CD4-positive, alpha-beta T cell treated with Interleukin-12 subunit alpha and Interleukin-12 subunit beta, for 1 hour (primary cell): ENCODE data around the gene DOCK1.

Source experiments
- DNase-seq: peaks from one replicate; pipeline ENCODE4 v3.0.0-alpha.2; 2020

DOCK1 gene

DNA sequence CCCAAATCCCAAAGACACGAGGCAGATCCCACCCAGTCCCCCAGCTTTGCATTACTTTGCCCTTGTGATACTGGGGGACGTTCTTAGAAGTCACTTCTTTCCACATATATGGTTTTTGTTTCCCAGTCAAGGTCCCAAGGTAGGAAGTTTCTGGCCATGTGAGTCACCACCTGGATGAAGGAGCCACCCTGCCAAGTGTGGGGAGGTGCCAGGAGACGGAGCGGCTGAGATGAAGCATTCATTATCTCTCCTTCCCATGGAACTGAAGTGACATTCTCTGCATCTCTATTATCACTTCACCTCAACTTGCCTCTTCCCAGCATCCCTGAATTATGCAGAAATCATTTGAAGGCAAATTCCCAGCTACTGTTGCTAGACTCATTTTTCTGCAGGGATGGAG, 427.4 kb downstream of the DOCK1 start:
- no peak for DNase-seq

DNA sequence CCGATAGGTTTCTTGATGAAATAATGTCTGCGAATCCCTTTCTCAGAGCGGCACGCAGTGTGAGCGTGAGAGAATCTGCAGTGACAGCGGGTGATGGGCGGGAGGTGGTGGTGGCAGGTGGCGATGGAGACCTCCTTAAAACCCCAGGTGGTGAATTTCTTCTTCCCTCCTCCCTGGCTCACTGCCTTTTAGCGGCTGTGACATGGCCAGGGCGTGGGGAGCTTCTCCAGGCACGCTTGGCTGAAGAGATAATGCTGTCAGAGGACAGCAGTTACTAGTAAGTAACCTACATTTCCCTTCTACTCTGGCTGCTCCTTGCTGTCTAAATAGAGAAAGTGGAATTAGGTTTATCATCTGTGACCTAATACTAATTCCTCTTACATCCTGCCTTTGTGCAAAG, 432.6 kb downstream of the DOCK1 start:
- DNase-seq, result no peak

DNA sequence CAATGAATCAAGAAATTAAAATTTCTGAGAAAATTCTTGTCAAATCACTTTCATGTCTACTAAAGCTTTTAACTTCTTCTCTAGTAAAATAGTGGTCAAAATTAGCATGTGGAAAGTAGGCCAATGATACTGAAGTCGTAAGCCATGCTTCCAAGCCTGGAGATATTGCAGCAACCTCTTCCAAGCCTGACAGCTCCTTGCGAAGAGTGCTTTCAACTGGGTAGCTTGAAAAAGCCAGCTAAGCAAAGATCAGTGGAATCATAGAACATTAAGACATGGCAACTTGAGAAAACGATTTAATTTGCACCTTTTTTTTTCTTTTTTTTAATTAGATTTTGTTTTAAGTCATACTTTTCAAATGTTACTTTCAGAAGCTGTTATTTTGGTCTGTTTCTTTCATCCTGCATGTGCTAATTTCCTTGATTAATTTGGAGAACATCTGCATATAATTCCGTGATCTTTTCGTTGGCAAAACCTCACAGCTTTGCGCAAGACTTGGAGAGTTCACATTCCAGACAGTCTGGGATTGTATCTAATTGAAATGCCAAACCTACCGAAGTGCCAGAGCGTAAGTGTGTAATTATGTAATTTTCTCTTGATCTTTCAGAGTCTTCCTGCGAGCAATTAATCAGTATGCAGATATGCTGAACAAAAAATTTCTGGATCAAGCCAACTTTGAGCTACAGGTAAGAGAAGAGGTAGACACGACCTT, 433.3 kb downstream of the DOCK1 start:
- DNase-seq, result no peak

DNA sequence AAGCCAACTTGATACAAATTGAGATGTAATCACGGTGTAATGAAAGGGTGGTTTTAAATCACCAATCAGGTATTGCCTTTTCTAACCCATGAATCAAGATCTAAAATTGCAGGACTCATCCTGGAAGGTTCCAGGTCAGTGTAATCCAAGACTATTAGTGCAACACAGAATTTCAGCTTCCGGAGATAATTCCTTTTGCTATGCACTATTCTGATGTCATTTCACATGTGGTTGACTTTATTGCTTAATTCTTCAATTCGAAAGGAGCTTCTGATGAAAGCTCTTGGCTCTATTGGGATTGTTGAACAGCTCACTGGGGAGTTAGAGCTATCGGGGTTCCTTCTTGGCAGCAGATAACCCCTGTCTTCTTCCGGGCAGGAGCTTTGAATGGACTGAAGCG, 438.6 kb downstream of the DOCK1 start:
- DNase-seq, result no peak

DNA sequence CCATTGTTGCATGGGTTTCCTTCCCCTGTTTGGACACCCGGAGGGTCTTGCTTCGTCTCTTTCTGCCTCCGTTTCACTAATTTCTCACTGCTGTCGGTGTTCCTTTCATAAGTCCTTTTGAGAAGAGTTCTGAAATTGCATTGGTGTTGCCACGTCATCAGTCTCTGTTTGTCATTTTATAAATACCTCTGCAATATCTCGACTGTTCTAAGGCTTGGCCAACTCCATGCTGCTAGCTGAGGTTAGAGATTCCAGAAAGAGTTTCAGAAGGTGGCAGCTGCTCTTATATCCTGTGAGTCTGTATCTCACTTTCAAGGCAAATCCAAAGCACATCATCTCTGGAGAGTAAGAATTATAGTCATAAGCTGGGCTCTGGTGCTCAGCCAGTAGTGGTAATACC, 439.1 kb downstream of the DOCK1 start:
- DNase-seq, result no peak

DNA sequence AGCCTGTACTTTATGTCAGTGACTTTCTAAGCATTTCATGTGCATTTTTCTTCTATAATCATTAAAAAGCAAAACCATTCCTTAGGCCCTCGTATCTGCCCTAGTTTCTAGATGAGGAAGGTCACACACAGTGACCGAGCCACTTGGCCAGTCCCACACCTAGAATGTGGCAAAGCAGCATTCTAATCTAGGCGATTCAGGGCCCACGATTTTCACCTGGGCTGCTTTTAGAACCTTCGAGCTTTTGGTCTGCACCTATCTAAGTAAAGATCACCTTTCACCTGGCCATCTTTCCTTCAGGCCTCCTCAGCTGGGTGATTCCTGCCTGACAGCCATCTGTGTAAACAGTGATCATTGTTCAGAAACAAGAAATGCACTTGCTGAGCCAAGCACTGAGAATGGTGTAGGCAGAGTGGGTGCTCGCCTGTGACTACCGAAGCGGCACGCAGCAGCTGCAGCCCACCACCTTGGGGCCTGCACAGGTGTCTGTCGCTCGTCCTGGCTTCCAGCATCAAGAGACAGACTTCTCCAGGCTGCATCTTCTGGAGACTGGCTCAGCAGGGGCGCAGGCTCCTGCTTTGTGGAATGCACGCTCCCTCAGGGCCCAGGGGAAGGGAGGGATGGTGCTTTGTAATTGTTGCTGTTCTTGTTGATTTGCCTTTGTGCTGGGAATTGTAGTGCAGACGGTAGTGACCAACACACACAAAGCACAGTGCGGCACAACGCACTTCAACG, 440.2 kb downstream of the DOCK1 start:
- no peak for DNase-seq

DNA sequence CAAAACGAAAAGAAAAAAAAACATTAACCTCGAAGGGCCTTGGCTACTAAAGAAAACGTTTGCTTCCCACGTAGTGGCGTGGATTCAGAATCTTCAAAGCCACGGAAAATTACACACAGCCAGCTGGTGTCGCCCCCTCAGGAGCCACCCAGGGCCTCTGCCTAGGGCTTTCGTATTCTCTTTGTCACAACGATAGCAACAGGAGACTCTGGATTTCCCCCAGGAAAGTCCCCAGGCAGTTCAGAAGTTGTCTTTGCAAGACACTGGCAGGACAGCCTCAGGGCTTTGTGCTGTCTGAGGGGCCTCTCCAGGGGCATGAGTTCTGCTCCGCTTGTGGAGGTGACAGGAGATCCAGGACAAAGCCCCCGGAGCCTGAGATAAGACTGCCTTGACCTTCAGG, 441.4 kb downstream of the DOCK1 start:
- no peak for DNase-seq

DNA sequence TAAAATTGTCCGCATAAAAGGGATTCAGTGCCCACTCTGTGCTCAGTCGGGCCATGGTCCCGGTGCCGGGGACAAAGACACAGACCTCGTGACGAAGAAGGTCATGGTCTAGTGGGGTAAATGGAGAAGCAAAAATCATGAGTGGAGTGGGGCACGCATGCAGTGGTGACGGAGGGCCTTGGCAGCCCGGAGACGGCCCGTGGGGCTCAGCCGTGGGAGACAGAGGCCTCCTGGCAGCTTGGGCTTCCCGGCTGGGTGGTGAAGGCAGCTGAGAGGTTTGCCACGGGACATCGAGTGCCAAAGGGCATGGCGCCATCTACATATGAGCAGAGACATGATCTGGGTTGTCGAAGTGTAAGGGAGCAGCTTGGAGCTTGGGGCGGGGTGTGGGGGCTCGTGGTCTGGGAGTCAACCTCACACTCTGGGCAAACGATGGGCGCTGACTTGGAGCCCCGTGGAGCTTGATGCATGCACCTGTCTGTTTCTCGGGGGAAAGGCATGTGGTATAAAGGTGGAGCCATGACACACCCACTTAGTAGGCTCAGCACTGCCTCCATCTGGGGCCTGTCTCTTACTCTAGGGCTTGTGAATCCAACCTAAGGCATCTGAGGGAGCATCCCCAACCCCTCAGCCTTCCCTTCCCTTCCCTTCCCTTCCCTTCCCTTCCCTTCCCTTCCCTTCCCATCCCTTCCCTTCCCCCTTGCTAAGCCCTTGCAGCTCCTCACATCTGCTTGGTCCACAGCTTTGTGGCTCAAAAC, 442.2 kb downstream of the DOCK1 start:
- no peak for DNase-seq

DNA sequence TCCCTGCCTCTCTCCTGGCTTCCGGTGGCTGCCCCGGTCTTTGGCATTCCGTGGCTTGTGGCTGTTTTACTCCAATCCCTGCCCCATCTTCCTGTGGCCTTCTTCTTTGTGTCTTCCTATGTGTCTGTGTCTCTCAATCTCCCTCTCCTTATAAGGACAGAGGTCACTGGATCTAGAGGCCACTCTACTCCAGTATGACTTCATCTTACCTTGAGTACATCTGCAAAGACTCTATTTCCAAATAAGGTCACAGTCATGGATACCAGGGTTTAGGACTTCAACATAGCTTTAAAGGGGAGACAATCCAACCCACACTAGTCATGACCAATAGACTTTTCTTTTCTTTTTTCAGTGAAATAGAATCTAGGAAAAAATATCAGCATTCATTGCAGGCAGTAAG, 444.5 kb downstream of the DOCK1 start:
- DNase-seq, result no peak

DNA sequence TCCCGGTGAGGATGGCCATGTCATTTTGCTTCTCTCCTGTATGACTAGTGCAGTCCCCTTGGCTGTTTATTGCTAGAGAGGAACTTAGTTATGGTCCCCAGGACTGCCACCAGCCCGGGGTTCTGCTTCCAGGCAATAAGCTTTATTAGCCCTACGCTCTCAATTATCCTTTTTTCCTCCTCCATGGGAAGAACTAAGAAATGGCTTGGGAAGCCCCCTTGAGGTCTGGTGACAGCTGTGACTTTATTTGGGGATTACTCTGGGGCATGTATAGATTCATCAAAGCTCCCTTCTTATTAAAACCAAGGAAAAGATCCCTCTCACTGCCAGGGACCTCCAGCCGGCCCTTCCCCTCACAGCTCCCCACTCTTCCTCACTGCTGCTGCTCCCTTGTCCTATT, 446.3 kb downstream of the DOCK1 start:
- DNase-seq, result no peak

DNA sequence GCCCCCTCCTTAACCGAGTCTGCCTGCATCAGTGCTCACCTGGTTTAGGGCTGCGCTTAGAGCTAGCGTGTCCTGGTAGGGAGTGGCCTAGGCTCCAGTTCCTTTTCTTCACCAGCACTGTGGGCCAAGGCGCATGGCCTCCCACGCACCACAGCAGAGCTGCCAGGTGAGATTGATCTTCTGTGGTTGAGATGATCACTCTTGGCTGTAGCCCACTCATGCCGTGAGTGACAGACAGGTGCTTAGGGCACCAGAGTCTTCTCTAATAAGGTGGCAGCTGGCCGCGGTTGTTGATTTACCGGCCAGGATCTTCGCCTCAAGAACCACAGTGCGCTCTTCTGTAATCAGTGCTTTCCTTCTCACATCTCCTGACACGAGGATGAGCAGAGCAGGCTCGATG, 448.3 kb downstream of the DOCK1 start:
- no peak for DNase-seq

DNA sequence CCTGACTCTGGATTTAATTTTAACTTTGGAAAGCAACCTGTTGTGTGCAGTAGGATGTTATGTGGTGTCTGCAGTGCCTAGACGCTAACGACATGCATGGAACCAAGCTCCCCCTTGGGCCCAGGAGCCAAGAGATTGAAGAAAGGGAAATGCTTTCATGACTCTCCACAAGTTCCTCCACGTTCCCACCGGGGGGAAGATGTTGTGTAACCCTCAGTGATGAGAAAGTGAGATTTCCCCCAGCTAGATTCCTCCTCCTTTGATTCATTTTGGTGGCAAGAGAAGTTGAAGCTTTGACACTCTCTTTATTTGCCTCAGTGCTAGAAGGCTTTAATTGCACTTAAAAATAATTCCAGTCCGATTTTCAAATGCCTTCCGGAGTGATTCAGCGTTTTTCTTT, 449.0 kb downstream of the DOCK1 start:
- no peak for DNase-seq

DNA sequence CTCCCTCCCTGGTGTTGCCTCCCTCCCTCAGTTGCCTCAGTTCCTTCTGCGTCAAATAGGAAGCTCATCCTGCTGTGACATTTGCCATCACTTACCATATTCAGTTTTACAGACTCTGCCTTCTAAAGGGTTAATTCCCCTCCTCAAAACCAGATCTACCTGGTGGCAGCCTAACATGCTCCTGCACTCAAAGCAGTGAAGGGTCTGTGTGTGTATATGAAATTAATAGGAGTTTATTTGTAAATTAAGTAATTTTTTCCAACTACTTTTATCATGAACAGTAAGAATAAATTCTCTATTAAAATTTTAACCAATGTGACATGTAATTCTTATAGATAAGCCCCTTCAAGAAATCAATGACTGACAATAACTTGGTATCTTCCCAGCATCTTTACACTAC, 449.8 kb downstream of the DOCK1 start:
- DNase-seq, result no peak

DNA sequence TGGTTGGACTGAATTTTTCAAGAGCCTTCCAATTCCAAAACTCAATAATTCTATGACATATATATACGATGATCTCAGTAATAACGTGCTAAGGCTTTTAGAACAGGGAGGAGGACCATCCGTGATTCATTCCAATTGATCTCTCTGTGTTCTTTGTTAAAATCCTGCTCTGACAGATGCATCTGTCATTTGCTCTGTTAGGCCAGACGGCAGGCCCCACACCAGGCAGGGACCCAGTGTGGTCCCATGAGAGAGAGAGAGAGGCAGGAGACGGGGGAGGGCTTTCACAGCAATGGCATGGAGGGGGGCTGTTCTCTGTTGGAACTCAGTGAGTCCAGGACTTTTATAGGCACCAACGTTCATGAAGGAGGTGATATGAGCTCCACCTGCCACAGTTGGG, 451.1 kb downstream of the DOCK1 start:
- no peak for DNase-seq

DNA sequence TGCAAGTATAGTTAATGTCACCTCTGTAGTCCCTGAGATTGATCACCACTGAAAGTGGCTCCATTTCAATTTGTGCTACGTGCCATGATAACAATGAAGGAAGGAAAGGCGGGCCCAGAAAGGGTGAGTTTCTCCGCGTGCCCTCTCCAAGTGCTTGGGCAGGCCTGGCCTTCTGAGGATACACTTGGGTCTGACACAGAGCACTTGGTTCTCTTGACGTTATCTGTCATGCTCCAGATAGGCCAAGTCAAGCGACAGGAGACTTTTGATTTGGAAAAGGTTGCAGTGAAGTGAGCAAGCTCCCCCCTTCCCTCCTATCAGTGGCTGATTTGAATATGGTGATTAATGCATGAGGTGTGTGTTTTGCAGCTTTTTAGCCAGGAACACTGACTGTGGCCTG, 452.0 kb downstream of the DOCK1 start:
- no peak for DNase-seq

DNA sequence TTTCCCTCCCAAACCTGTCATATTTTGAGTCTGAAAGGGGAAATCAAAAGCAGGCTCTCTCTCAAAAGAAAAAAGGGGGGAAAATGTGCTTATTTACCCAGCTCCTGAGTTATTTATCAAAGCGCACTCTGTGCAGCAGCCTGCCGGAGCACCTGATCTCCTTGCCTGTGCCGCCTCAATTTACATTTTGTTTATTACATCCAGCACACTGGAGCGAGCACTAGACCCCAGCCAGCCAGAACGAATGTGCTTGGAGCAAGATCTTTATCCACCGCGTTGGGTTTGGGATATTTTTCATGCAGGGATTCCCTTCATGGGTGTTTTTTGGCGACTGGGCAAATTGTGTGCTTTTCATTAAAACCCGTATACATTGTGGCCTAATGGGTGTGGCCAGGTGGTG, 453.1 kb downstream of the DOCK1 start:
- DNase-seq, result no peak

DNA sequence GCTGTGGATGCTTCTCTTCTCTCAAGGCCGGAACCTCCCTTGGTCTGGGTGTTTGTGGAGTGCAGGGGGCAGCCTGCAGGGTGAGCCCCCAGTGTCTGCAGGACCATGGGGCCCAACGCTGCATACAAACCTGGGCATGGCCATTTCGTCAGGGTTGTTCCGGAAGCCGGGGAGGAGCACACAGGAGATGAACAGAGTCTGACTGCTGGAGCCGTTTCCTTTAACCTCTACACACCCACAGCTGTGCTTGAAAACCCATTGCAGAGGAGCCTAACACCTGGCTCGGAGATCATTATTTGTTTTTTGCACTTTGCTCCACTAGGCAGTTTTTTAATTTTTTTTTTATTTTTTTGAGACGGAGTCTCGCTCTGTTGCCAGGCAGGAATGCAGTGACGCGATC, 458.8 kb downstream of the DOCK1 start:
- no peak for DNase-seq

DNA sequence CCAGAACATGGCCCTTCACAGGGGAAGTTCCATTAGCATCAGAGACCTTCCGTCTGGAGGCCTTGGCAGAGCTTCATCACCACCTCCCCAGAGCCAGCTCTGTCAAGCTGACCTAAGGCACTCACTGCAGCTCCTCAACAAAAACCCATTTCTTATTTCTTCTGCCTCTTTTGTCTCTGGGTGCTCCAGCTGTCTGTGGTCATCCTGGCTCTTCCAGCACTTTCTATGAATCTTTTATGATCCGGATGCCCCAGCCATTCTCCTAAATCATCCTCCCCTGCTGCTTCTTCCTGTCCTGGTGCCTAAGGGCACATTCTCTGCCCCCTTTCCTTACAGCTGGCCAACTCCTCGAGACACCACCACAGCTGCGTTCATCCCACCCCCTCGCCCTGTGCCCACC, 462.9 kb downstream of the DOCK1 start:
- no peak for DNase-seq

DNA sequence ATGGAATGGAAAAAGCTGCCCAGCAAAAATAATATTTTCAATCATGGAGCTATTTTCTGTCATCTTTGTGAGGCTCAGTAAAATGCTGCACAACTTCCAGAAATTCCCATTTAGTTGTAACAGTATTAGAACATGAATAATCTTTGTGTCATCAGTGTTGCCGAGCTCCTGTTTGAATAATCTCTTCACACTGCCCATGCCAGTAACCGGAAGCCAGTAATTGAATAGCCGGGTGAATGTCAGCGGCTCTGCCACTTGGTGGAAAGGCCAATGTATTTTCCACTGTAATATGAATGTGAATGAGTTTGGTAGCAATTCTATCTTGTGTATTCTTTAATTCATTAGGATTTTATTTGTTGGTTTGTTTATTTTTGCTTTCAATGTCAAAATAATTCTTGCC, 463.7 kb downstream of the DOCK1 start:
- DNase-seq, result no peak

DNA sequence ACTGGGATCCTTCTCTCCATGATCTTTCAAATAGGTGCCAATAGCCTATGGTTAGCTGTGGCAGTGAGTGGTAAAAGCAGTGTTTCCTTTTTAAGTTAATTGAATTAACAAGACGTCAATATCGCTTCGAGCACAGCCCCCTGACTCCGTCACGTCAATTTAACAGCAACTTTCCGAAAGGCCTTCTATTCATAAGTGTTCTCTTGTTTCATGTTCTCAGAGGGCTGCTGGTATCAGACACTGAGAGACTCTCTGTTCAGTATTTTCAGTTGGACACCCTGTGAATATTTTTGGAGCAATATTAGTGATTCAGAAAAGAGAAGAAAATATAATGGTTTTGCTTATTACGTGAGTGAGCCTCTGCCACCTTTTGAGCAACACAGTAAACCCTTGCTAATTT, 465.4 kb downstream of the DOCK1 start:
- no peak for DNase-seq

DNA sequence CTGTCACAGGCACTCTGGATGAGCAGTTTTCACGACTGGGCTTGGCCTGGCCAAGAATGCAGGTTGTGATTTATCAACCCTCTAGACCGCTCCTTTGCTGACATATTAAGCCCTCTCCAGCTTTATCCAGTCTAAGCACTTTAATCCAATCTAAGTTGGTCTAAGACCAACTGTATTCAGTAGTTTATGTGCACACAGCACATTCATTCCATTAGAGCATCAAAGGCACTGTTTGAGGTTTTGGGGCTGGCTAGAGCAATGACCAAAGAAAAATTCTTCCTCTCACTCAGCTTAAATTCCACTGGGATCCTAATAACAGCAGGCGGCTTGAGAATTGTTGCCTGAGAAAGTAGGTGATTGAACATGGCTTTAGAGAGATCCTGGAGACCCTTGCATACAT, 467.1 kb downstream of the DOCK1 start:
- DNase-seq, result no peak

DNA sequence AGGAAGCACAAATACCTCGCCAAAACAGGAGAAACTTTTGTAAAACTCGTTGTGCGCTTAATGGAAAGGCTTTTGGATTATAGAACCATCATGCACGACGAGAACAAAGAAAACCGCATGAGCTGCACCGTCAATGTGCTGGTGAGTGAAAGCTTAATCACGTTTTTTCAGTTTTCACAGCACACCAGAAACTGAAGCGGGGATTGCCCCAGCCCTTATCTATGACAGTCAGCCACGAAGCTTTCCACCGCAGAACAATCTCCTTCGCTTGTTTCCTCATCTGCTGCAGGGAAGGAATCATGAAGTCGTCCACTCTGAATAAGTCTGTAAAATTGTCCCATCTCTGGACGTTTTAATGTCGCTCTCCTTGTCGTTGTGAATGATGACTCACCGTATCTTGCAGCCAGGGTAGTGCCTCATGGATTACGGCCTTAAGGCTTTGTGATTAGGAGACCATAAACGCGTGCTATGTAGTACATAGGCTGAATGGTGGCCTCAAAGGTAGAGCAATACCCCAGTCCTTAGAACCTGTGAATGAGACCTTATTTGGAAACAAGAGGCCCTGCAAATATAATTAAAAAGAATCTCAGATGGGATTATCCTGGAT, 468.9 kb downstream of the DOCK1 start:
- DNase-seq, result no peak

DNA sequence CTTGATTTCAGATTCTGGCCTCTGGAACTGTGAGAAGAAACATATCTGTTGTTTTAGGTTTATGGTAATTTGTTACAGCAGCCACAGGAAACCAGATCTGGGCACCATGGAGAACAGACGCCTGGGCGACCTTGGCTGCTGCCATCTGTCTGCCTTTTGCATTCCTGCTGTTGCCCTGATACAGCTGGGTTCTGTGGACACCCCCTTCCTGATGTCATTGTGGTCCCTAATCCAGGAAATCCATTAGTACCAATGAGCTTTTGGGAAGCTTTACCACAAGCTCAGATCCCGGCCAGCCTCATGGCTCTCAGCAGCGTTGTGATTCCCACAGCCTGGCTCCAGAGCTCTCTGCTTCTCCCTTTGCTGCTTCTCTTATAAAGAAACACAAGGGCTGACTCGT, 469.7 kb downstream of the DOCK1 start:
- no peak for DNase-seq

DNA sequence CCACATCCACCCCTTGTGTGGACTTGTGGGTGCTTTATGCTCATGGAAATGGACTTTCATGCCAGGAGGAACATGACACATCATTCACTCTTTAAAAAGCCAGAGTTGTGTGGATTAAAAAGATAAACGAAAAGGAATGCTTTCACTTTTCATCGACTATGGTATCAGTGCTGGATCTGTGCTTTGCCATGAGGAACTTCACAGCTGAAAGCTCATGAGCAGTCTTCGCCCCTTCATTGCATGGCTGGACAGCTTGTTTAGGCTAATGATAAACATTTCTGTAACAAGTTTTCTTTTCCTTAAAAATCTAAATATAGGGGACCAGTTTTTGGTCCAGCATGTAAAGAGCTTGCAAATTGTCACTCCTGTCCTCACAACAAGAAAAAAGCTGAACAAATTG, 470.2 kb downstream of the DOCK1 start:
- DNase-seq, result no peak
